GM12801 (cell line): ENCODE measurements around the gene COMMD3.

Experiments used
- CTCF ChIP-seq: IDR thresholded peaks from one replicate; pipeline ENCODE4 v1.5.1; 2011; ENCODE audit warnings: control low read depth; ENCODE audit not compliant: insufficient read length; ENCODE audit errors: extremely low read depth

COMMD3 gene

GRCh38 chr10:22366435-22366703, 50.2 kb downstream of the COMMD3 start:
- no peak for TF ChIP-seq CTCF

- no peak for TF ChIP-seq CTCF
Measured at GRCh38 chr10:22366771-22367170, 50.6 kb downstream of the COMMD3 start.

- TF ChIP-seq CTCF: no peak
Measured at GRCh38 chr10:22367471-22367870, 51.3 kb downstream of the COMMD3 start.

GRCh38 chr10:22368402-22368801, 52.2 kb downstream of the COMMD3 start:
- TF ChIP-seq CTCF: no peak

GRCh38 chr10:22368981-22369380, 52.8 kb downstream of the COMMD3 start:
- no peak for TF ChIP-seq CTCF

- TF ChIP-seq CTCF: no peak
Measured at GRCh38 chr10:22369434-22370072, 53.4 kb downstream of the COMMD3 start.
